ENCODE results near the gene GGNBP2.
"Not testable (repeated sequence)": the region's sequence is repeated elsewhere in the genome, so short reads cannot be mapped to it uniquely, and the experiment has no call there.

Gene GGNBP2

DNA sequence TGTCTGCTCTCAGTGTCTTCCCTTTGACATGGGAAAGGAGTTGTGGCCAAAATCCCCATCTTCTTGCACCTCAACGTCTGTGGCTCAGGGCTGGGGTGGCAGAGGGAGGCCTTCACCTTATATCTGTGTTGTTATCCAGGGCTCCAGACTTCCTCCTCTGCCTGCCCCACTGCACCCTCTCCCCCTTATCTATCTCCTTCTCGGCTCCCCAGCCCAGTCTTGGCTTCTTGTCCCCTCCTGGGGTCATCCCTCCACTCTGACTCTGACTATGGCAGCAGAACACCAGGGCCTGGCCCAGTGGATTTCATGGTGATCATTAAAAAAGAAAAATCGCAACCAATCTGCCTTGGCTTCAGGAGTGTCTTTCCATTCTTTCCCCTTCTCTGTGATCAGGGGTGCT, 55.7 kb downstream of the GGNBP2 start:
- DNase-seq (ENCODE audit: insufficient read length, low spot score) (no peak), FAIRE-seq (no peak)

- no peak for DNase-seq (ENCODE audit: insufficient read length, low spot score)
- FAIRE-seq, result no peak
Observed at GRCh38 chr17:36600936-36601302, 56.2 kb downstream of the GGNBP2 start.

DNA sequence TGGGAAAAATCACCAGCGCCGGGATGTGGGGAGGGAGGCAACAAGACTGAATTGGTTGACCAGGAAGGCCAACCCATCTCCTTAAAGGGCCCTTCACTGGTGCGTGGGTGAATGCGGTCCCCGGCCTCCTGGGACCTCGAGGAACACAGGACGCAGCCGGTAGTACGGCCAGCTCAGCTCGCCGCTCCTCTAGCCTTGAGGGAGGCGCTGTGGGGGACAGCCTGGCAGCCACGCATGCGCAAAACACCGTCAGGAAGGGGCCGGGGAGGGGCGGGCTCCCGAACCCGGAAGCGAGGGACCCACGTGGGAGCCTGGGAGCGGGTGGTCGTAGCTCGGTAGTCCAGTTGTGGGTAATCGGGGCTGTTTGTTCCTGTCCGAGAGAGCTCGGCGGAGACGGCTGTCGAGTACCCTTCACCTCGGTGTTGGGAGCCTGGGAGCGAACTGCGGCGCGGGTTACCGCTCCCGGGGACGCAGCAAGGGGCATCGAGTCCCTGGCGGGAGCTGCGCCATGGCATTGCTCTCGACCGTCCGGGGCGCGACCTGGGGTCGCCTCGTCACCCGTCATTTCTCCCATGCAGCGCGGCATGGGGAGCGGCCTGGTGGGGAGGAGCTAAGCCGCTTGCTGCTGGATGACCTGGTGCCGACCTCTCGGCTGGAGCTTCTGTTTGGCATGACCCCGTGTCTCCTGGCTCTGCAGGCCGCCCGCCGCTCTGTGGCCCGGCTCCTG, 56.7 kb downstream of the GGNBP2 start, which contains the start of gene MRM1:
Gene MRM1, plus strand, starts transcription at position 281 of the 727 bp plus-strand sequence. Its CDS starts 228 bp downstream, at position 509.
- DNase-seq (ENCODE audit: insufficient read length, low spot score) (peak; percentile 82), FAIRE-seq (no peak)

GRCh38 chr17:36602030-36602748, 57.5 kb downstream of the GGNBP2 start:
- FAIRE-seq (no peak), DNase-seq (ENCODE audit: insufficient read length, low spot score) (no peak)

DNA sequence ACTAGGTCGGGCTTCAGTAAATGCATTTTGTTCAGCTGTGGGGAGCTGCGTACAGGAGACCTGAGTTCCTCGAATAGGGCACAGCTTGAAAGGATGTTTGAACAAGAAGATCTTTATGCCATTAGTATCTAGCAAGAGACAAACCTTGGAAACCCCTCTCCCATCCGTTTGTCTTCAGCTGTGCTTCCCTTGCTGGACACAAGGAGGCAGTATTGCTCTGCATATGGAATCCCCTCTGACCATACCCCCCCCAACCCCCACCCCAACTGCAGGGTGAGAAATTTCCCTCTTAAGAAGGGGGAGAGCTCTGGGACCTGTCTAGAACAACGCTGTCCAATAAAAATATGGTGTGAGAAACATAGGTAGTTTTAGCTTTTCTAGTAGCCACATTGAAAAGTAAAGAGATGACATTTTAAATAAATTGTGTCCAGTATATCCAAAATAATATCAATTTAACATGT, 58.2 kb downstream of the GGNBP2 start:
- DNase-seq (ENCODE audit: insufficient read length, low spot score), result peak; percentile 67
- FAIRE-seq, result no peak

DNA sequence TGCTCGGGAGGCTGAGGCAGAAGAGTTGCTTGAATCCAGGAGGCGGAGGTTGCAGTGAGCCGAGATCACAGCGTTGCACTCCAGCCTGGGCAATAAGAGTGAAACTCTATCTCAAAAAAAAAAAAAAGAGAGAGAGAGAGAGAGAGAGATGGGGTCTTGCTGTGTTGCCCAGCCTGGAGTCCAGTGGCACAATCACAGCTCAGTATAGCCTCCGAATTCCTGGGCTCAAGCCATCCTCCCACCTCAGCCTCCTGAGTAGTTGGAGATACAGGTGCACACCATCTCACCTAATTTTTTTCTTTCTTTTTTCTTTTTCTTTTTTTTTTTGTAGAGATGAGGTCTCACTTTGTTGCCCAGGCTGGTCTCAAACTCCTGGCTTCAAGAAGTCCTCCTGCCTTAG, 60.3 kb downstream of the GGNBP2 start:
- FAIRE-seq; DNase-seq (ENCODE audit: insufficient read length, low spot score): not testable (repeated sequence)

GRCh38 chr17:36608280-36608679, 63.6 kb downstream of the GGNBP2 start:
- no peak for FAIRE-seq
- DNase-seq (ENCODE audit: insufficient read length, low spot score), result no peak

DNA sequence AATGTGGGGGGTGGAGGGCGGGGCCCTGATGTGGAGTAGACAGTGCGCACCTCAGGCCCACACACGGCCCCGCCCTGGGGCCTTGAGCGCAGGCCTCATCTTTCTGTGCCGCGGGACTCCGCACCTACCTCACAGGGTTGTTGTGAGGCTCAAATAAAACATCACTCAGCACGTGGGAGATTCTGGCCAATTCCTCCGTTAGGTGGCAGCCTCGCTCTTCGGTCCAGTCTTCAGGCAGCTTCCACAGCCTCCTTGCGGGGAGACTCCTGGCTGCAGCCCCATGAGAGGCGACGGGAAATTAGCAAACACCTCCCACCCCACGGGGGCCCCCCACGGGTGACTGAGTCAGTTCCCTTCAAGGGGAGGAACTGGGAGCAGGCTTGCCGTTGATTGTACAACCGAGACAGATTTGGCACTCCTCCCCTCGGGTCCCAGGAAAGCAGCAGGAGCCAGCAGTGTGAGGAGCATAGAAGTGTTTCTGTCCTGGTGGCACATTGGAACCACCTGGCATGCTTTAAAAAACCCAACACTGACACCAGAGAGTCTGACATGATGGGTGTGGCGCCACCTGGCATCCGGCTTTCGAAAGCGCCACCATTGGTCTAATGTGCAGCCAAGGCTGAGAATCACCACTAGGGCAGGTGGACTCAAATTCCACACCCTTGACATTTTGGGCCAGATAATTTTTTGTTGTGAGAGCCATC, 64.2 kb downstream of the GGNBP2 start:
- no peak for DNase-seq (ENCODE audit: insufficient read length, low spot score)

DNA sequence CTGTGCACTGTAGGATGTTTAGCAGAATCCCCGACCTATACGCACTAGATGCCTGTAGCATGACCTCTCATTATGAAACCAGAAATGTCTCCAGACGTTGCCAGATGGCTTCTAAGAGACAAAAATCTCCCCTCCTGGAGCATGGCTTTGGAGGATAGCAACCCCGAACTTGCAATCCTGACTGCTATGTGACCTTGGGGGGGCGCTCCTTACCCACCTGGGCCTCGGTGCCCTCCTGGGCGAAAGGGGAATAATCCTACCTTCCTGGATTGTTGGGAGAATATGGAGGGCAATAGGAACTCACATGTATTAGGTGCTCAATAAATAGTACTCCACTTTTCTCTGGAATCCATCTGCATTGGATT, 64.8 kb downstream of the GGNBP2 start:
- FAIRE-seq, result no peak

More for the DNA sequence above, 64.2 kb downstream of the GGNBP2 start:
- FAIRE-seq, result no peak

DNA sequence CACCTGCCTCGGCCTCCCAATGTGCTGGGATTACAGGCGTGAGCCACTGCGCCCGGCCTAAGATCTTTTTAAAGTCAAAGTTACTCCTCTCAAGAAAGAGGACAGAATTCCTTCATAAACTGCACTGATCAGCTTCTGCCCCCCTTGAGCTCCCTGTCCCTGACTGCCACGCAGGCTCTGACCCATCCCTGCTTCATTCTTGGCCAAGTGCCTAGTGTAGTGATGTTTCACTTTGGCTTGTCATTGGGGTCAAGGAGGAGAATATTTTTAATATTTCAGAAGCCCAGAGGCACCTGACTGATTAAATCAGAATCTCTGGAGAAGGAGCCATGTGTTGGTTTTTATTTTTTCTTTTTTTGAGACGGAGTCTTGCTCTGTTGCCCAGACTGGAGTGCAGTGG, 65.8 kb downstream of the GGNBP2 start:
- FAIRE-seq (no peak), DNase-seq (ENCODE audit: insufficient read length, low spot score) (no peak)

More for the DNA sequence above, 64.8 kb downstream of the GGNBP2 start:
- no peak for DNase-seq (ENCODE audit: insufficient read length, low spot score)

- no peak for FAIRE-seq
- no peak for DNase-seq (ENCODE audit: insufficient read length, low spot score)
Observed at GRCh38 chr17:36611345-36612072, 66.8 kb downstream of the GGNBP2 start.

GRCh38 chr17:36612323-36612722, 67.6 kb downstream of the GGNBP2 start:
- FAIRE-seq (no peak), DNase-seq (ENCODE audit: insufficient read length, low spot score) (no peak)

DNA sequence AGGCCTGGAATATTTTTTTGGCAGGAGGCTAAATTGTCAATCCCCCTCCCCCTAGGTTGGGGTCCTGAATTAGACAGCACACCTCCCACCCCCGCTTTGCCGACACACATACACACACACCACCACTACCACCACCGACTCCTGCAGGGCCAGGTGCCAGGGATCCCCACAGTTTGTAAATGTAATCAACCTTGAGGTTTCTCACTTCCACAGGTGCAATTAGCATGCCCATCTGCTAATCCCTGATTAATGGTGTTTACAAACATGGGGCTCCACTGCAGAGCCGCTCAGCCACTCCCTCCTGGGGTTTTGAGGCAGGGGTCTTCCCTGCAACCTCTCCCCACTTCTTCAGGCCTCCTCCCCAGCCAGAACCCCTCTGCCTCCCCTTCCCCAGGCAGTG, 68.4 kb downstream of the GGNBP2 start:
- FAIRE-seq (no peak), DNase-seq (ENCODE audit: insufficient read length, low spot score) (no peak)

DNA sequence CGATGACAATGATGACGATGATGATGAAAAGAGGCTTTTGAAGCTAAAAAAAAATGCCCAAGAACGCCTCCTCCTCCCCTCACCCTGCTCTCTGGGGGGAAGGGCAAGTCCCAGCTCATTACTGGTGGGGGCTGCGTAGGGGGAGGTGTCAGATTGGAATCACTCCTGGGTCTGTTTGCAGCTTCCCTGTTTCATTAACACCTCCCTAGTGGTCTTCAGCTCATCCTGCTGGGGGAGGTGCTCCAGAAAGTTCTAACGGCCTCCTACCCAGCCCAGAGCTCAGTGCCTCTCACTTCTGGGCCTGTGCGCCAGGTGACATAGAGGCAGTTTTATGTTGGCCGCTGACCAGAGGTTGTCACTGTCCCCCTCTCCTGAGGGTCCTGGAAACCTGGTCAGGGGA, 69.4 kb downstream of the GGNBP2 start:
- no peak for DNase-seq (ENCODE audit: insufficient read length, low spot score)
- no peak for FAIRE-seq

- DNase-seq (ENCODE audit: insufficient read length, low spot score), result no peak
- no peak for FAIRE-seq
Observed at GRCh38 chr17:36614933-36615332, 70.2 kb downstream of the GGNBP2 start.

- FAIRE-seq (no peak), DNase-seq (ENCODE audit: insufficient read length, low spot score) (no peak)
Observed at GRCh38 chr17:36616061-36617029, 71.6 kb downstream of the GGNBP2 start.

- no peak for FAIRE-seq
Observed at GRCh38 chr17:36617773-36618172, 73.1 kb downstream of the GGNBP2 start.

GRCh38 chr17:36623281-36623680, 78.6 kb downstream of the GGNBP2 start:
- DNase-seq (ENCODE audit: insufficient read length, low spot score) (no peak), FAIRE-seq (no peak)

More at GRCh38 chr17:36617773-36618172, 73.1 kb downstream of the GGNBP2 start:
- DNase-seq (ENCODE audit: insufficient read length, low spot score), result no peak

DNA sequence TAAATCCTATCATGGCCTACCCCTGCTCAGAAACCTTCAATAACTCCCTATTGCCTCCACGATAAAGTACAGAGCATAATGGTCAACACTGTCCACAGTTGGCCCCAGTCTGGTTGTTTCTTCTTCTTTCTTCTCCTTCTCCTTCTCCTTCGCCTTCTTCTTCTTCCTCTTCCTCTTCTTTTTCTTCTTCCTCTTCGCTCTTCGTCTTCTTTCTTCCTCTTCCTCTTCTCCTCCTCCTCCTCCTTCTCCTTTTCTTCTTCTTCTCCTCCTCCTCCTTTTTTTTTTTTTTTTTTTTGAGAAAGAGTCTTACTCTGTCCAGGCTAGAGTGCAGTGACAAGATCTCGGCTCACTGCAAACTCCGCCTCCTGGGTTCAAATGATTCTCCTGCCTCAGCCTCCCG, 80.5 kb downstream of the GGNBP2 start:
- DNase-seq (ENCODE audit: insufficient read length, low spot score), result no peak
- FAIRE-seq, result no peak

DNA sequence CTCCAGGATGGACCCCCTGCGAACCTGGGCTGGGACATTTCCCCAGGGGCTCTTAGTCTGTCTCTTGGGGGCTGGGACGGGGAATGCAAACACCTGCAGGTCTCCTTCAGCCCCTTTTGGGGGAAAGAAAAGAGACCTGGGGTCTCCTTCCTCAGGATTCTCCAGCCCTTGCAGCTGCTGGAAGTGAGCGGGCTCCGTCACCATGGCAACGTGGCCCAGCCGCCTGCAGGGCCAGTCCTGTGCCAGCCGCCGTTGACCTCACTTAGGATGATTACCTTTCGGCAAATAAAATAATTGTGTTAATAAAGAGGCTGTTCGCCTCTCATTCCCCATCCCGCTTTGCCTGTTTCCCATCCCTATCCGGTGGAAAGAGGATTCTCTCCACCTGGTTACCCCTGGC, 82.4 kb downstream of the GGNBP2 start:
- DNase-seq (ENCODE audit: insufficient read length, low spot score), result no peak
- no peak for FAIRE-seq

All from GM19239 (cell line).